Activated T-cell treated with anti-CD3 and anti-CD28 coated beads, Interleukin-2, amount 50 U/mL, for 4 hours (primary cell): ENCODE results near the gene NPY. TPM values are rescaled to one million over a fixed set of nuclear protein-coding genes. Genes with fewer than 3 reads are reported as not detected.
"Not testable (repeated sequence)": the region's sequence is repeated elsewhere in the genome, so short reads cannot be mapped to it uniquely, and the experiment has no call there.

Experiments
- ATAC-seq, 2 donors: fragments of 200-7000 bp; cut with Tn5 transposase; one replicate each; pipeline ENCODE4 v1.10.0; 2021
- DNase-seq: peaks from one replicate; pipeline ENCODE4 v3.0.0-alpha.2; 2020
- H3K27me3 Mint-ChIP-seq: one replicate; pipeline ENCODE4 v1.8.0; 2021; ENCODE audit warnings: low read depth, mixed read lengths
- H3K36me3 Mint-ChIP-seq: one replicate; pipeline ENCODE4 v1.8.0; 2022; ENCODE audit warnings: mixed read lengths; ENCODE audit not compliant: insufficient read depth
- H3K4me1 Mint-ChIP-seq: one replicate; pipeline ENCODE4 v1.8.0; 2021; ENCODE audit warnings: low read depth, mixed read lengths
- H3K4me3 Mint-ChIP-seq: one replicate; pipeline ENCODE4 v1.8.0; 2021; ENCODE audit warnings: mild to moderate bottlenecking, moderate library complexity, mixed read lengths
- H3K9me3 Mint-ChIP-seq: one replicate; pipeline ENCODE4 v1.8.0; 2021; ENCODE audit warnings: mixed read lengths
- total RNA-seq, 3 donors: library from RNA; stranded (reverse); gene quantifications; one replicate each; pipeline ENCODE4 v1.2.1, GENCODE V29; 2021

NPY gene
- not detected for total RNA-seq

DNA sequence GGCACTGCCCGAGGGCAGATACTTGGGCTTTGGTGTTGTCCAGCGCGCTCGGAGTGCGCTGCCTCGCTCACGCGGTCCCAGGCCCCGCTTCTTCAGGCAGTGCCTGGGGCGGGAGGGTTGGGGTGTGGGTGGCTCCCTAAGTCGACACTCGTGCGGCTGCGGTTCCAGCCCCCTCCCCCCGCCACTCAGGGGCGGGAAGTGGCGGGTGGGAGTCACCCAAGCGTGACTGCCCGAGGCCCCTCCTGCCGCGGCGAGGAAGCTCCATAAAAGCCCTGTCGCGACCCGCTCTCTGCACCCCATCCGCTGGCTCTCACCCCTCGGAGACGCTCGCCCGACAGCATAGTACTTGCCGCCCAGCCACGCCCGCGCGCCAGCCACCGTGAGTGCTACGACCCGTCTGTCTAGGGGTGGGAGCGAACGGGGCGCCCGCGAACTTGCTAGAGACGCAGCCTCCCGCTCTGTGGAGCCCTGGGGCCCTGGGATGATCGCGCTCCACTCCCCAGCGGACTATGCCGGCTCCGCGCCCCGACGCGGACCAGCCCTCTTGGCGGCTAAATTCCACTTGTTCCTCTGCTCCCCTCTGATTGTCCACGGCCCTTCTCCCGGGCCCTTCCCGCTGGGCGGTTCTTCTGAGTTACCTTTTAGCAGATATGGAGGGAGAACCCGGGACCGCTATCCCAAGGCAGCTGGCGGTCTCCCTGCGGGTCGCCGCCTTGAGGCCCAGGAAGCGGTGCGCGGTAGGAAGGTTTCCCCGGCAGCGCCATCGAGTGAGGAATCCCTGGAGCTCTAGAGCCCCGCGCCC, at the start of gene NPY:
Gene NPY (plus strand): TSS at position 294 of the 802 bp plus-strand sequence. CDS start 1,051 bp downstream, outside the sequence.
- H3K9me3 Mint-ChIP-seq: no peaks in the 10 kb centered on the region
- peaks cover 18% of the 10 kb centered on the region for H3K4me1 Mint-ChIP-seq
- H3K27me3 Mint-ChIP-seq: peaks cover 47% of the 10 kb centered on the region
- DNase-seq (no peak), ATAC-seq (peak; percentile 29 to 34)
- peak within 1 kb of the TSS; percentile 64 for H3K4me3 Mint-ChIP-seq
- H3K36me3 Mint-ChIP-seq: no peaks in the 10 kb centered on the region

DNA sequence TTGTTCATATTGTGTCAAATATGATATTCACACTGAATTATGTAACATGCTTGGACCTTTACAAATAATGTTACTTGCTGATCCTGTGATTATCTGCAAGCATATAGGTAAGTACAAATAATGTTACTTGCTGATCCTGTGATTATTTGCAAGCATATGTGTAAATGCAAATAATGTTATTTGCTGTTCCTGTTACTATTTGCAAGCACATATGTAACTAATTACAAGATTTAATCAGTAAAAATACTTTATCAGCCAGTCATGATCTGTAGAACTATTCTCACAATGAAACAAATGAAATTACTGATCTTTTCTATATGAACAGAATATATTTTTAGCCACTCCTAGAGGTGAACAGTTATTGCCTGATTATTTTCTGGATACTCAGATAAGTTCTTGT, 44.7 kb upstream of the NPY start:
- DNase-seq: no peak
- H3K9me3 Mint-ChIP-seq: no peaks in the 10 kb centered on the region
- no peaks in the 10 kb centered on the region for H3K4me1 Mint-ChIP-seq
- H3K4me3 Mint-ChIP-seq: no peak overlapping the region
- H3K27me3 Mint-ChIP-seq: peaks cover 10% of the 10 kb centered on the region
- no peak for ATAC-seq
- no peaks in the 10 kb centered on the region for H3K36me3 Mint-ChIP-seq

DNA sequence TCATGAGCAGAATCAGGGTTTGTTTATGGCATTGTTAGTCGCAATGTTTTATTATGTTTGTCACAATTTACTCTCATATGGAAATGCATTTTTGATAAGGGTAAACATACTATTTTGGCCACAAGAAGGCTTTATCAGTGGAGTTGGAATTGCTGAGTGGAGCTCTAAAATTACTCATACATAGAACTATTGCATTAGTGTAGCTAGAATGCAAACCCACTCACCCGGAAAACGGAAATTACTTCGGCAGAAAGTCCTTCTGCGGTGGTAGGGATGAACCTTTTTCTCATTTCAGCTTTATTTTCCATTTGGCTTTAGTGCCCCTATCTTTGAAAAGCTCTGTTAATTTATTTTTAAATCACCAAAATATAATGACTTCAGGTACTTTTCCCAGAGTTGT, 42.8 kb upstream of the NPY start:
- no peak for ATAC-seq
- H3K27me3 Mint-ChIP-seq: peaks cover 10% of the 10 kb centered on the region
- DNase-seq: no peak
- H3K4me3 Mint-ChIP-seq: no peak overlapping the region
- H3K9me3 Mint-ChIP-seq: no peaks in the 10 kb centered on the region
- H3K4me1 Mint-ChIP-seq: no peaks in the 10 kb centered on the region
- no peaks in the 10 kb centered on the region for H3K36me3 Mint-ChIP-seq

DNA sequence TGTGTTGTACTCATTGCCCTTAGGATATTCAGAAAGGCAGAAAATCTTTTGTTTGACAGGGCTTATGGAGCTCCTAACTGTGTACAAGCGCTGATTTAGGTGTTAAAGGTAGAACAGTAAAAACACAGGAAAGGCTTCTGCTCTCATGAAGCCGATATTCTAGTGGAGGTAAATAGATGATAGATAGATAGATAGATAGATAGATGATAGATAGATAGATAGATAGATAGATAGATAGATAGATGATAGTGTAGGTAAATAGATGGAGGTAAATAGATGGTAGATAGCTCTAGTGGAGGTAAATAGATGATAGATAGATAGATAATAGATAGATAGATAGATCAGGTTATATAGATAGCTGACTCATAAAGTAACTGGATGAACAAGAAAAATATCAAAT, 39.4 kb upstream of the NPY start:
- H3K4me1 Mint-ChIP-seq: no peaks in the 10 kb centered on the region
- ATAC-seq: no peak
- H3K9me3 Mint-ChIP-seq: no peaks in the 10 kb centered on the region
- no peak for DNase-seq
- no peaks in the 10 kb centered on the region for H3K36me3 Mint-ChIP-seq
- no peak overlapping the region for H3K4me3 Mint-ChIP-seq
- peaks cover 7% of the 10 kb centered on the region for H3K27me3 Mint-ChIP-seq

DNA sequence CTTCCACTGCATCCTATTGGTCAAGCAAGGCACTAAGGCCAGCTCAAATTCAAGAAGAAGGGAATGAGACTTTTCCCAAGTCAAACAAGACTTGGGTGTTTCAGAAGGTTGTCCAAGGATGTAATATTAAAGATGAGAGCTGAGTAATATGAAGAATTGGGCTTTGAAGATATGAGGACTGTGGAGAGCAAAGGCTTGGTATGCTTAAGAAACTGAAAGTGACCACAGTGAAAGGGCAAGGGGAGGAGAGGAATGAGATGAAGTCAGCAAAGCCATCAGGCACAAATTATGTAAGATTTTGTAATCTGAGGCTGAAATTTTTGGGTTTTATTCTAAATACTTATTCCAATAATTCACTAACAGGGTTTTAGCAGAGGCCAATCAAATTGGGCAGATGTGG, 38.6 kb upstream of the NPY start:
- H3K4me1 Mint-ChIP-seq: no peaks in the 10 kb centered on the region
- no peak for ATAC-seq

DNA sequence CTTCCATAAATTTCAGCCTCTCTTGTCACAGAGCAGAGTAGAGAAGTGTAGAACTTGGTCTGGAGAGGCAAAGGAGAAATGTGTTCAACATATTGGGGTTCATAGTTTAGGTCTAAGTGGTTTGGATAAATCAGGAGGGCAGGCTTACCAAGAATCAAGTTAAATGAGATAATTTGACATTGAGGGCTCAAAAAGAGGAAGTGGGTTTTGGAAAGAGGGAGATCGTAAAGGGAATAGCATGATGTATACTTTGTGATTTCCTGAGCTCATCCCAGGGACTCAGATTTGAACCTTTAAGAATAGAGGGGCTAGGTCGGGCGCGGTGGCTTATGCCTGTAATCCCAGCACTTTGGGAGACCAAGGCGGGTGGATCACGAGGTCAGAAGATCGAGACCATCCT, 34.7 kb upstream of the NPY start:
- no peak for DNase-seq
- H3K4me1 Mint-ChIP-seq: peaks cover 7% of the 10 kb centered on the region
- no peak for ATAC-seq
- no peaks in the 10 kb centered on the region for H3K36me3 Mint-ChIP-seq
- H3K9me3 Mint-ChIP-seq: peaks cover 16% of the 10 kb centered on the region
- no peaks in the 10 kb centered on the region for H3K27me3 Mint-ChIP-seq
- H3K4me3 Mint-ChIP-seq: no peak overlapping the region

More for the DNA sequence above, 38.6 kb upstream of the NPY start:
- peaks cover 5% of the 10 kb centered on the region for H3K27me3 Mint-ChIP-seq
- no peak for DNase-seq
- H3K4me3 Mint-ChIP-seq: no peak overlapping the region
- H3K36me3 Mint-ChIP-seq: no peaks in the 10 kb centered on the region
- H3K9me3 Mint-ChIP-seq: no peaks in the 10 kb centered on the region

DNA sequence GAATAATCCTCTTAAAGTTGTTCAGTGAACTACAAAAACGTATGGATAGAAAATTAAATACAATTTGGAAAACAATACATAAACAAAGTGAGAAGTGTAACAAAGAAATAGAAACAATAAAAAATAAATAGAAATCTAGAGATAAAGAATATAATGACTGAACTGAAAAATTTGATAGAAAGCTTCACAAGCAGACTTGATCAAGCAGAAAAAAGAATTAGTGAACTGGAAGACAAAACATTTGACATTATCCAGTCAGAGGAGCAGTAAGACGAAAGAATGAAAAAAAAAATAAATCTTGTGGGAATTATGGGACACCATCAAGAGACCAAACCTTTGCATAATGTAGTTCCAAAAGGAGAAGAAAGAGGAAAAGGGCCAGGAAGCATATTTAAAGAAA, 32.4 kb upstream of the NPY start:
- H3K9me3 Mint-ChIP-seq: peaks cover 16% of the 10 kb centered on the region
- H3K36me3 Mint-ChIP-seq: no peaks in the 10 kb centered on the region
- peaks cover 26% of the 10 kb centered on the region for H3K4me1 Mint-ChIP-seq
- DNase-seq: no peak
- ATAC-seq: no peak
- H3K27me3 Mint-ChIP-seq: no peaks in the 10 kb centered on the region
- H3K4me3 Mint-ChIP-seq: no peak overlapping the region

DNA sequence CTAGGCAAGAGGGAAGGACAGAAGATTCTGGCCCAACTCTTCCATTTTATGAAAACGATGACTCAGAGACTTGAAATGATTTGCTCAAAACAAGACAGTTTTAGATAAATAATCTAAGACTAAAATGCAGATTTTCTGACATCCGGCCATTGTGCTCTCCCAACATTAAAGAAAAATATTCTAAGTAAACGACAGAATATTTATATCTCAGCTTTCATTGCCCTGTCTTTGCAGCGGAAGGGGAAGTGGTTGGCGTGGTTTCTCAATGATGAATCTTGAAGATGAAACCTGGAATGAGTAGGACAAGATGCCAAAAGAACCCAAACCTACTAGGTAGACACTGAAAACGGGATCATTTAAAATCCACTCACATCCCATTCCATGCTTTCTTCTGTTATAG, 28.9 kb upstream of the NPY start:
- peaks cover 26% of the 10 kb centered on the region for H3K4me1 Mint-ChIP-seq
- peaks cover 16% of the 10 kb centered on the region for H3K9me3 Mint-ChIP-seq
- no peak overlapping the region for H3K4me3 Mint-ChIP-seq
- H3K27me3 Mint-ChIP-seq: peaks cover 8% of the 10 kb centered on the region
- no peaks in the 10 kb centered on the region for H3K36me3 Mint-ChIP-seq
- DNase-seq: no peak
- no peak for ATAC-seq

DNA sequence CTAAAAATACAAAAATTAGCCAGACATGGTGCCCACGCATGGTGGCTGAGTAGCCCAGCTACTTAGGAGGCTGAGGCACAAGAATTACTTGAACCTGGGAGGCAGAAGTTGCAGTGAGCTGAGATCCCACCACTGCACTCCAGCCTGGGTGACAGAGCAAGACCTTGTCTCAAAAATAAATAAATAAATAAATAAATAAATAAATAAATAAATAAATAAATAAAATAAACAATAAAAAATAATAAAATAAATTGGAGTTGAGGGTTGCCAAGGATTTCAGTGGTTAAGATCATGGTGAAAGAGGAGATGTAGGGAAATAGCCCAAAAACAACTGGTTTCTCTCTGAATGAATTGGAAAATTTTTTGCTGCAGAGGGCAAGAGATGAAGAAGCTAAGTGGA, 25.7 kb upstream of the NPY start:
- not testable (repeated sequence) for H3K9me3 Mint-ChIP-seq, DNase-seq, H3K4me3 Mint-ChIP-seq, H3K36me3 Mint-ChIP-seq, H3K27me3 Mint-ChIP-seq, ATAC-seq
- peaks cover 24% of the 10 kb centered on the region for H3K4me1 Mint-ChIP-seq

DNA sequence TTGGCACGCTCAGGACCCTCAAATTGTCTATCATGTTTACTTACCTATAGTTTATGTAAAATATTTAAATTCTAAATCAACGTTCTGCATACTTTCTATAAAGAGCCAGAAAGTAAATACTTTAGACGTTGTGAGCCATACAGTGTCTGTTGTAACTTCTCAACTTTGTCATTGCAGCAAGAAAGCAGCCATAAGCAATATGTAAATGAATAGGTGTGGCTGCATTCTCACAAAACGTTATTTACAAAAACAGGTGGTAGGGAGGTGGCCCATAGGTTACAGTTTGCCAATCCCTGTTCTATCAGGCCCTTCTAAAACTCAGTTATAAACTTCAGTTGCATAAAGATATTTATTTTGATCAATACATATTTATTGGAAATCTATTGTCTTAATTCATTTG, 12.1 kb upstream of the NPY start:
- Mint-ChIP-seq H3K9me3 (no peaks in the 10 kb centered on the region), H3K4me1 (no peaks in the 10 kb centered on the region), H3K36me3 (no peaks in the 10 kb centered on the region), H3K4me3 (no peak overlapping the region), H3K27me3 (peaks cover 5% of the 10 kb centered on the region)
- ATAC-seq (no peak), DNase-seq (no peak)

DNA sequence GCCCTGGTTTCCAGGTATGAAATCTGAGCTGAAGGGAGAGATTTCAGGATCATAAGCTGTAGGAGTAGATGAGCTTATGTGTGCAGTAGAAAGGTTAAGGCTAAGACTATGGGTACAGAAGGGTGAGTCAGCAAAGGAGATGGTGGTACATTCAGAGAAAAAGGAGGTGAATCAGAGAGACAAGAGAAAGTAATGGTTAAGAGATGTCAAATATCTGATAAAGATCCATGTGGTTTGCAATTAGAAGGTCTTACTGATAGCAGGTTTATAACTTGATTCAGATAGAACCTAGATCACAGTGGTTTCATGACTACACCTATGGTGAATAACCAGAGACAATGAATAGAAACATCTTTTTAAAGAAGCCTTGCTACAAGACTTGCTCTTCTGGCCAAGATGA, 4.5 kb upstream of the NPY start:
- H3K27me3 Mint-ChIP-seq: peaks cover 27% of the 10 kb centered on the region
- no peaks in the 10 kb centered on the region for H3K36me3 Mint-ChIP-seq
- no peak overlapping the region for H3K4me3 Mint-ChIP-seq
- peaks cover 7% of the 10 kb centered on the region for H3K4me1 Mint-ChIP-seq
- ATAC-seq (peak; percentile 83 to 86), DNase-seq (no peak)
- no peaks in the 10 kb centered on the region for H3K9me3 Mint-ChIP-seq

DNA sequence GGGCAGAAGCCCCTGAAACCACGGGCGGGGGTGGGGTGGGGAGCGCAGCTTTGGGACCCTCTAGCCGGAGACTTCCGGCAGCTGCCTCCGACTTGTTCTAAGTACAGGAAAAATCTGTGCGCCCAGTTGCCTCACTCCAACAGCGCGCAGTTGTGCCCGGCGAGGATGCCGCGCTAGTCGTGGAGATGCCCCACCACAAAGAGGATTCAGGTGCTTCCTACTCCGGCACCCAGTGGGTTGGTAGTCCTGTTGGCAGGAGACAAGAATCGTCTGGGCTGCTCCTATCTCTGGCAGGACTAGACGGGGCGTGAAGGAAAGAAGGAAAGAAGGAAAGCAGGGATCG, 465 bp upstream of the NPY start:
- Mint-ChIP-seq H3K27me3 (peaks cover 46% of the 10 kb centered on the region), H3K4me1 (peaks cover 18% of the 10 kb centered on the region), H3K36me3 (no peaks in the 10 kb centered on the region), H3K9me3 (no peaks in the 10 kb centered on the region), H3K4me3 (peak overlapping the region; percentile 64)
- DNase-seq (no peak), ATAC-seq (no peak)

DNA sequence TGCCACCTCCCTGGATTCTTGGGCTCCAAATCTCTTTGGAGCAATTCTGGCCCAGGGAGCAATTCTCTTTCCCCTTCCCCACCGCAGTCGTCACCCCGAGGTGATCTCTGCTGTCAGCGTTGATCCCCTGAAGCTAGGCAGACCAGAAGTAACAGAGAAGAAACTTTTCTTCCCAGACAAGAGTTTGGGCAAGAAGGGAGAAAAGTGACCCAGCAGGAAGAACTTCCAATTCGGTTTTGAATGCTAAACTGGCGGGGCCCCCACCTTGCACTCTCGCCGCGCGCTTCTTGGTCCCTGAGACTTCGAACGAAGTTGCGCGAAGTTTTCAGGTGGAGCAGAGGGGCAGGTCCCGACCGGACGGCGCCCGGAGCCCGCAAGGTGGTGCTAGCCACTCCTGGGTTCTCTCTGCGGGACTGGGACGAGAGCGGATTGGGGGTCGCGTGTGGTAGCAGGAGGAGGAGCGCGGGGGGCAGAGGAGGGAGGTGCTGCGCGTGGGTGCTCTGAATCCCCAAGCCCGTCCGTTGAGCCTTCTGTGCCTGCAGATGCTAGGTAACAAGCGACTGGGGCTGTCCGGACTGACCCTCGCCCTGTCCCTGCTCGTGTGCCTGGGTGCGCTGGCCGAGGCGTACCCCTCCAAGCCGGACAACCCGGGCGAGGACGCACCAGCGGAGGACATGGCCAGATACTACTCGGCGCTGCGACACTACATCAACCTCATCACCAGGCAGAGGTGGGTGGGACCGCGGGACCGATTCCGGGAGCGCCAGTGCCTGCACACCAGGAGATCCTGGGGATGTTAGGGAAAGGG, 913 bp downstream of the NPY start:
- H3K27me3 Mint-ChIP-seq: peaks cover 48% of the 10 kb centered on the region
- peaks cover 19% of the 10 kb centered on the region for H3K4me1 Mint-ChIP-seq
- no peaks in the 10 kb centered on the region for H3K36me3 Mint-ChIP-seq
- peak overlapping the region; percentile 36 for H3K4me3 Mint-ChIP-seq
- no peak for DNase-seq
- ATAC-seq: peak; percentile 13 to 17
- H3K9me3 Mint-ChIP-seq: no peaks in the 10 kb centered on the region

DNA sequence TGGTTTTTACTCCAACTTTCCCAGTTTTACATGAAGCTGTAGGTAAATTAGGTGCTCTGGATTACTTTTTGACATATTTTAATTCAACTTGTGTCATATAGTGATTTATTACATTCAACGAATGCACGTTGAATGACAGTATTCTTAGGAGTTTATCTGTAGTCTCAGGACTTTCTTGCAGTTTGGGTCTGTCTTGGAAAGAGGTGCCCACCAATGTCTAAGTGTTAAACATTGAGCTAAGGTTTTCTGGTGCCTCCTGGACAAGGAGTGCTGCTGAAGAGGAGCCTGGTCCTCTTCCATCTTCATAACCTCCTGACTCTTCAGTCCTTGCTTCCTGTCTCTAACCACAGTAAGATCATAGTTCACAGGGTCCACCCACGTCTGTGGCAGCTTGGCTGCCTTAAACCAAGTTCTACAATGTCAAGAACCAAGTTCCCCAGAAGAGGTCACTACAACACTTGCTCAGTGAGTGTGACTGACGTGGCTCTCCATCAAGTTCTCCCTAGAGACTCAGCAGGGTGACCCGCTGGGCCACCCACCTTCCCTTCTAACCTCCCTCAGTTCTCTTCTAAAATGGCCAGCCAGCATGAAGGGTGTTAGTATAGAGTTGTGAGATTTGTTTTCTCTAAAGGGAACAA, 6.1 kb downstream of the NPY start:
- peaks cover 12% of the 10 kb centered on the region for H3K4me1 Mint-ChIP-seq
- no peaks in the 10 kb centered on the region for H3K9me3 Mint-ChIP-seq
- H3K27me3 Mint-ChIP-seq: peaks cover 44% of the 10 kb centered on the region
- DNase-seq (peak; percentile 11), ATAC-seq (peak; percentile 95)
- H3K4me3 Mint-ChIP-seq: no peak overlapping the region
- H3K36me3 Mint-ChIP-seq: no peaks in the 10 kb centered on the region
